ENCODE results near the gene PDE6B.

DNA sequence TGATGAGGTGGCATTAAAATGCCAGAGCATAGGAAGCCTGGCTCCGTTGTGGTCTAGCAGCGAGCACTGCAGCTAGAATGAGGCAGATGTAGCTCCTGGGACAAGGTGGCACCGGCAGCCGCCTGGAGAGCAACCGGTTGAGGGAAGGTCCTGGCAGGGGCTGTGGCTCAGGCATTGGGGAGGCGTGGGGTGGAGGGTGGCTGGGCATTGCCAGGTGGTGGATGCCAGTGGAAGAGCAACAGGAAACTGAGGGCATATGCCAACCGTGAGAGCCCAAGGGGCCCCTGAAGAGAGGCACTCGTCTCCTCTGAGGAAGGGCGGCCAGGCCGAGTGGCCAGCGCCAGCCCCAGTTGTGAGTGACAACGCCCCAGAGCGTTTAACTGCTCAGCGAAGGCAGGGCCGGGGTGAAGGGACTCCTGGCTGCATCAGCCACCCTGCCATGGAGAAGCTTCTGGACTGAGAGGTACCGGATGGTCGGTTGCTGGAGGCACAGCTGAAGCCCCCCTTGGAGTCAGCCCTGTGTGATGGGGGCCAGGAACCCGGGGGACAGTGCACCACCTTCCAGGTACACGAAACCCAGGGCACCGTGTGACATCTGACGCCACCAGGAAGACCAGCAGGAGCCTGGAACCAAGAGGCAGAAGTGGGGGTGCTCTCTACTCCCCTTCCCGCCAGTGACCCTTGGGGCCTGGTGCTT, 13.2 kb upstream of the PDE6B start:
- TF ChIP-seq CTCF (IDR thresholded peaks at IDR 0.05 in 8 of 11, conservative IDR thresholded peaks at IDR 0.05 in 3 of 11): no peak
- no peak for TF ChIP-seq POLR2AphosphoS5 (IDR thresholded peaks at IDR 0.05)
- TF ChIP-seq POLR2A (IDR thresholded peaks at IDR 0.05): no peak
